HG03378 (cell line): ENCODE data around the gene DKK2.

Experiments
- ATAC-seq: cut with Tn5 transposase; IDR thresholded peaks from one replicate; pipeline ENCODE4 v1.9.1; 2021; ENCODE audit warnings: mild to moderate bottlenecking, moderate library complexity; ENCODE audit not compliant: unreplicated experiment

The DKK2 gene

GRCh38 chr4:107035819-107036583 is at the start of gene DKK2:
Gene DKK2, minus strand, starts transcription at chr4:107036313. Its CDS starts 722 bp downstream, at chr4:107035591.
- no peak for ATAC-seq

- ATAC-seq, result no peak
Observed at GRCh38 chr4:107077192-107077591, 41.1 kb upstream of the DKK2 start.

DNA sequence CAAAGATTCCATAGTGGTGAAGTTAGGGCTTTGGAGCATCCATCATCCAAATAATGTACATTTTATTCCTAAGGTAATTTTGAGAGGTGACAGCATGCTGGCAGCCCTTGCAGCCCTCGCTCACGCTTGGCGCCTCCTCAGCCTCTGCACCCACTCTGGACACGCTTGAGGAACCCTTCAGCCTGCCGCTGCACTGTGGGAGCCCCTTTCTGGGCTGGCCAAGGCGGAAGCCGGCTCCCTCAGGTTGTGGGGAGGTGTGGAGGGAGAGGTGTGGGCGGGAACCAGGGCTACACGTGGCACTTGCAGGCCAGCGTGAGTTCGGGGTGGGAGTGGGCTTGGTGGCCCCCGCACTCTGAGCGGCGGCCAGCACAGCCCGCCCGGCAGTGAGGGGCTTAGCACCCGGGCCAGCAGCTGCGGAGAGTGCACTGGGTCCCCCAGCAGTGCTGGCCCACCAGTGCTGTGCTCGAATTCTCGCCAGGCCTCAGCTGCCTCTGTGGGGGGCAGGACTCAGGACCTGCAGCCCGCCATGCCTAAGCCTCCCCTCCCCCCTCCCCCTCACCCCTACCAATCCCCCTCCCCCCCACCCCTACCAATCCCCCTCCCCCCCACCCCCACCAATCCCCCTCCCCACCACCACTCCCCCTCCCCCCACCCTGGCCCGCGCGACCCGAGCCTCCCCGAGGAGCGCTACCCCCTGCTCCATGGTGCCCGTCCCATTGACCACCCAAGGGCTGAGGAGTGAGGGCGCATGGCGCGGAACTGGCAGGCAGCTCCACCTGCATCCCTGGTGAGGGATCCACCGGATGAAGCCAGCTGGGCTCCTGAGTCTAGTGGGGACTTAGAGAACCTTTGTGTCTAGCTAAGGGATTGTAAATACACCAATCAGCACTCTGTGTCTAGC is 37.0 kb upstream of the DKK2 start:
- no peak for ATAC-seq

DNA sequence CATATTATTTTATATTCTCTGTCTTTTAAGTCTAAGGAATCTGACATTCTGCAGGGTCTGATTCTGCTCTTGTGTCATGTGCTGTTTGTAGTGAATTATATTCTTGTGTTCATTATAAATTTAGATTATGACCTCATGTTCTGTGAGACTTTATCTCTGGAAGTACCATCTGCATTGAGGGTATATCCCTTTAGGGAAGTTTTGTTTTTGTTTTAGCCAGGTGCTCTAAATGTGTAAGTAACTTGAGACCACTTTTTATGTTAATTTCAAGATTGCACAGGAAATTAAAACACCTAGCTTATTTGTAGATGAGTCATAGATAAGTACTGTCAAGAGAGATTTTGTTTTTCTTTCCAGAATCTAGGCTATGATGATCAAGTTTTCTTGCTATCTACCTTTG is 35.0 kb upstream of the DKK2 start:
- ATAC-seq, result no peak

GRCh38 chr4:107069049-107069448 is 32.9 kb upstream of the DKK2 start:
- no peak for ATAC-seq

- ATAC-seq, result no peak
Observed at GRCh38 chr4:107068116-107068515, 32.0 kb upstream of the DKK2 start.

- no peak for ATAC-seq
Observed at GRCh38 chr4:107066621-107067020, 30.5 kb upstream of the DKK2 start.

DNA sequence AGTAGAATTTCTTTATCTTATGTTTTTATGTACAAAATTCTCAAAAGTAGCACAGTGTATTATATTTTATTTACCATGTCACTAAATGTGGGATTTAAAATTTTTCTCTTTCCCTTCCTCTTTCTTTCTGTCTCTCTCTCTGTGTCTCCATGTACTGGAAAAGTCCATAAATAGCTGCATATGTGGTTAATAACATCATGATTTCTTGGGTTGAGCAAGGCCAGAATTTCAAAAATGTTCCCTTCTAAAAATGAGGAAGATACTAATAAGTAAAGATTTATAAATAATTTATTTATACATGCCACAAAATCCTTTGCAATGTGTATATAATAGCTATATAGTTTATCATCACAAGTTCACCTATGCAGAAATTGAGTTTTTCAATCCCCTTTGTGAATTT is 29.1 kb upstream of the DKK2 start:
- ATAC-seq, result no peak

GRCh38 chr4:107060388-107060787 is 24.3 kb upstream of the DKK2 start:
- no peak for ATAC-seq

DNA sequence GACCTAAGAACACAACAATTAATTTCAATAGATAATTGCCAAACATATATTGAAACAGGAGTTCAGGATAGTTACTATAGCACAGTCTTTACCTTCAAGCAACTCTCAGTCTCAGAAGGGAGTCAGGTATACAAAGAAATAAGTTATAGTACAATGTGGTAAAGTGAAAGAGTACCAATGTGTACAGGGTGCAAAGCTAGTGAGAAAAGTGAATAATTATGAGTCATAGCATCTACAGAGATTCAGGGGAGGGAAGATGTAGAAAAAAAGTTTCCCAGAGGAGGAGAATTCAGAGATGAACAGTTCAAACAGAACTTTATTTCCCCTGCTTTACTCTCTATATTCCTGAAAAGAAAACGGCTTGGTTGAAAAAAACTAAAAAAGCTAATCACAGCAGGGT is 22.7 kb upstream of the DKK2 start:
- no peak for ATAC-seq

- peak; percentile 61 for ATAC-seq
Observed at GRCh38 chr4:107050525-107051135, 14.5 kb upstream of the DKK2 start.

- ATAC-seq, result no peak
Observed at GRCh38 chr4:107046261-107046660, 10.1 kb upstream of the DKK2 start.

- ATAC-seq, result no peak
Observed at GRCh38 chr4:107044170-107044569, 8.1 kb upstream of the DKK2 start.

DNA sequence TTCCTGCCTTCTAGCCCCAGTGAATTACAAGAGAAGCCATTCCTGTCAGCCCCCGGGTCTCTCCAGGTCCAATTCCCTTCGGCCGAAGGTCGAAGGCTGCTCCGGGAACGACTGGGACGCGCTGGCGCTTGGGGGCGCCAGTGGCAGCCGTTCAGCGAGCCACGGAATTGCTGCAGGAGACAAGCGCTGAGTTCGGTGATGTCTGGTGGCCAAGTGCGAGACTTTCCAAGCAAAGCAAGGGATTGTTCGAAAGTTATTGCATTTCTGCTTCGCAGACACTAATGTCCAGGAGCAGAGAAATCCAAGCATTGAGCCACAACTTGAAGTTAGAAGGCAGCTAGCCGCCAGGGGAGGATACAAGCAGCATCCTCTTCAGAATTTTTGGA is 1.1 kb upstream of the DKK2 start:
- ATAC-seq, result no peak

GRCh38 chr4:107036584-107037198 is 578 bp upstream of the DKK2 start:
- no peak for ATAC-seq

GRCh38 chr4:107034996-107035818 is 906 bp downstream of the DKK2 start:
- no peak for ATAC-seq

DNA sequence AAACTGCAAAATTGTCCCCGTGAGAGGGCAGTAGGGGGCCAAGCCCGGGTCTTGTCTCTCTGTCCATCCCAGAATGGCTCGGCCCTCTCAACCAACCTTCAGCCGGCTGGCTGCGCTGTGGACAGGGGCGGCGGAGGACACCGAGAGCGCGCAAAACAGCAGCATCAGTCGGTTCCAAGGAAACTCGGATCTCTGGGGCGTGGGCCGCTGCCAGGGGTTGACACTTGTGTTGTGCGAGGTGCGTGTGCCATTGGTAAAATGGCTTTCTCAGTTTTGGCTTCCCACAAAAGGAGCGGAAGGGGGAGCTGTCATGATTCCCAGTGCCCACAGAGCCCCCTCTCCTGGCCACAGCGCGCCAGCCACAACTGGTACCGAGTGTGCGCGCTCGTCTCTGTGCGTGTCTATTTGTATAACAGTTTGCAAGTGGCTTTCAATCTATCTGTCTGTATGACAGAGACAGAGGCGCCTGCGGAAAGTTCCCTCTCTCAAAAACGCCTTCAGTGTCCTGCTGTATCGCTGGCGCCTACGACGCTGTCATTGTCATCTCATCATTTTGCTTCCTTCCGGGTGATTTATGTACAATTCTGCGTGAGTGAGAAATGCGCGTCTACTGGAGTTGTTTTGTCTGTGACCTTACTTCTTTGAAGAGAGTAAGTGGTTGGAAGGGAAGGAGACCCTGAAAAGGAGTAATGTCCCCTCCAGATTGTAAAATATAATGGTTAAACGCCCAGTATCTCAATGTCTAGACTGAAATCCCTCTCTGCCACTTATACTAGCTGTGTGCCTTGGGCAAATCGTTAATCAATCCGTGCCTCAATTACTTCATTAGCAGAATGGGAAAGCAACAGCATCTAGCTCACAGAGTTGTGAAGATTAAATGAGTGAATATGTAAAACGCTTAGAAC is 1.8 kb downstream of the DKK2 start:
- no peak for ATAC-seq

DNA sequence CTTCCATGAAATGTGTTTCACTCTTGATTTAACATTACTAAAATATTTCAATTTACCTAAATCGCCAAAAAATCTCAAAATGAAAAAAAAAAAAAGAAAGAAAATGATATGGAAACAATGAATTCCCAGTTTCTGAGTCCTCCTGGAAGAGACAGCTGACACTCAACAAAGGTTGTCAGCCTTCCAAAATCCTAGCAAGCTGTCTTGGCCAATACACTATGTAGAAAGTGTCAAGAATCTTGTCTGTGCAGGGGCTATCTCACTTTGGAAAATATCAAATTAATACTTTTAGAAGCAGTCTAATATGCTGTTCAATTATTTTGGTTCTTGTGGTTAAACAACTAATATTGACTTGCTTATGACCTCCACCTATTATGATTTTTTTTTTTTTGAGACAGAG is 8.7 kb downstream of the DKK2 start:
- ATAC-seq, result no peak

DNA sequence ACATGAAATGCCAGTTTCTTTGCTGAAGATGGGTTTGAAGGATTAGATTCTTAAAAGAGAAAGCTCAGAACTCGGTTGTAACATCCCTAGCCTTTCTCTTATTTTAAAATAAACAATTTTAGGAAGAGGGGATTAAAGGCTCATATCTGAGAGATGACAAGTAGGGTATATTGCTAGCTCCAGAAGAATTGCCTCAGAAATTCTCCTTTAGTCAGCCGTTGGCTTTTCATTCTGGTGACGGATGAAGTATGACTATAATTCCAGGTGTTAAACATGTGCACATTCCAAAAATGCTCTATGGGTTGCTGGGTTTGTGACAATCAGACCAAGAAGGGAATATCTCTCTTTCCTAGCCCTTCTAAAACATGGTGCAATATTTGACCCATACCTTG is 17.8 kb downstream of the DKK2 start:
- ATAC-seq, result no peak
